Suprapubic skin (tissue), 3 donors: ENCODE results near the gene ACBD5.

Source experiments
- CTCF ChIP-seq, 2 donors: fragments of 200-600 bp in 1 of 2; fragments of 450-650 bp in 1 of 2; sonication (generic) in 1 of 2; IDR thresholded peaks; one replicate each; pipeline ENCODE4 v1.5.1; 2016 to 2019; ENCODE audit warnings: antibody characterized with exemption in 2 of 2, mild to moderate bottlenecking in 1 of 2, moderate library complexity in 1 of 2
- EP300 ChIP-seq: sonication (generic); formaldehyde crosslinking; IDR thresholded peaks from one replicate; pipeline ENCODE4 v1.6.1; 2017; ENCODE audit warnings: antibody characterized with exemption
- POLR2A ChIP-seq, 2 donors: fragments of 450-650 bp; IDR thresholded peaks; one replicate each; pipeline ENCODE4 v1.6.1; 2017; ENCODE audit warnings: antibody characterized with exemption in 2 of 2, mild to moderate bottlenecking in 2 of 2, moderate library complexity in 2 of 2

- no peak for TF ChIP-seq POLR2A (IDR thresholded peaks at IDR 0.05)
- TF ChIP-seq EP300, result no peak
- TF ChIP-seq CTCF (IDR thresholded peaks at IDR 0.05), result no peak
Measured at GRCh38 chr10:27203806-27204205, 36.8 kb downstream of the ACBD5 start.
